GM10847 (cell line): ENCODE data around the gene DGCR2.

Experiments used
- POLR2A ChIP-seq: IDR thresholded peaks from 2 replicates; pipeline ENCODE4 v1.6.1; 2011; ENCODE audit not compliant: insufficient read length; ENCODE audit errors: extremely low read depth

Gene DGCR2

GRCh38 chr22:19038164-19038546 lies 84.1 kb downstream of the DGCR2 start:
- no peak for TF ChIP-seq POLR2A

DNA sequence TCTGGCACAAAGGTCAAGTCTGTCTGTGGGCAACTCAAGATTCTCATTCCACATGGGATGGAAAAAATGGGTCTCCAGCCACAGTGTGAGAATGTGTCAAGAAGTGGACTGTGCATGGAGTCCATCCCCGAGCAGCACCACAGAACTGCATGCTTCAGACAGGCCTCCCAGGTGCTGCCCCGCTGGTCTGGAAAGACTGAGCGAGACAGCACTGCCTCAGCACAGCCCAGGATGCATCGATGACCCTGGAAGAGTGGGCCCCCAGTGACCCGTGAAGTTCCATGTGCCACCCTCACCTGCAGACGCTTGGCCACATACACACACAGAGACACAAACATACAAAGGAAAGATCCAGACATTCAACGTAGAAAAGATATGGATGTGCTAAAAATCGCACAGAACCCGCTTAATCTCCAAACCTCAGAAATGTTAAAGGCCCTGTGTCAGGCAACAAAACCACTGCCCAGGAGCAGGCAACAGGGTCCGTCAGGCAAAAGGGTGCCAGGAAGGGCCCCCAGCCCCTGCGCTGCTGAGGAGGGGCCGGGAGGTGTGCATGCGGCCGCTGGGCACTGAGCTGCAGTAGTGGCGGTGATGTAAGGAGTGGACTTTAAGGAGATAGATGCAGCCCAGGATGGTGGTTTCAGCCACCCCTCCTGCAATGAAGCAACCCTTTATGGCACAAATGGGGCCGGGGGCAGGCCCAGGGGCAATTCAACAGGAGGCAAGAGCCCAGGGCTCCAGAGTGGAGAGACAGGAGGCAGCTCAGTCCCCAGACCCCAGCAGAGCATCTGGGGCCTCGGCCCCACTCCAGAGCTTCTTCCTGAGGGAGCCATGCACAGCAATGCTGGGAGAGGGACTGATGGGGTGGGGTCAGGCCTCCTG lies 84.7 kb downstream of the DGCR2 start:
- no peak for TF ChIP-seq POLR2A

DNA sequence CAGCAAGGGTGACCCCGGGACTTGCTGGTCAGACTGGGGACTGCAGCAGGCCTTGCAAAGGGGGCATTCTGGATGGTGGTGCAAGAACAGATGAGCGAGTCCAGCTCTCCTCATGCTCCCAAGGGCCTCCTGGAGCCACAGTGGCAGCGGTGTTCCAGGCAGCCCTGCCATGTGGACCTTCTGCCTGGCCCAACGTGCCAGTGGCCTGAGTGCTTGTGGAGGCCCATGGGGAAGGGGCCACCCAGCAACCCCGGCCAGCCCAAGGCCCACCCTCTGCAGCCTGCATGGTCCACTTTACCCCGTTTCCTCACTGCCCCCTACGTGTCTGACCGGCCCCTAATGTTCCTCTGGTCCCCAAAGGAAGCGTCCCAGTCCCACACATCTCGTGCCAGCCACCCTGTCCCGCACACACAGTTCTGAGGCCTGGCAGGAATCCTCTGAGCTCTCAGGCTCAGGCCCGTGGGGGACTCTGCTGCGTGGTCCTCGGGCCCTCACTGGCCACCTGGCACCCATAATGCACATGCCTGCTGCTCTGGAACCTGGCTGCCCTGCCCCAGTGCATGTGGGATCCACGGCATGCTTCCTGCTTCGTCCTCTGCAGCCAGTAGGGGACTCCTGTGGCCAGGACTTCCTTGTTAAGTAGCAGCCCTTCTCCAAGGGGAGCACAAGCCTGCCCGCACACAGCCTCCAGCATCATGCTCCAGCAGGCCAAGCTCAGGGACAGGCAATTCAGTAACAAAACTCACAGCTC lies 85.5 kb downstream of the DGCR2 start:
- no peak for TF ChIP-seq POLR2A

DNA sequence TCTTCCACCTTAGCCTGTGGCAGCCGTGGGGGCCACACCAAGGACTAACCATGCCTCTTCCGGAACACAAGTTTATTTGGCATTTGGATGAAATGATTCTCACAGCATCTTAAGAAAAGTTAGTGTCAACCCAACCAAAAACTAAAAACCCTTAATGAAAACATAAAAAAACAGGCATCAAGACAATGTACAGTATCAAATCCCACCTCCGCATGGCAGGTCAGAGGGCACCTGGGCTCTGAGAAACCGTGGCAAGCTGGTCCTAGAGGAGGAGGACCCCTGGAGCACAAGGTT lies 86.0 kb downstream of the DGCR2 start:
- TF ChIP-seq POLR2A = no peak

- no peak for TF ChIP-seq POLR2A
These were observed 86.6 kb downstream of the DGCR2 start for GRCh38 chr22:19035474-19036228.

GRCh38 chr22:19022755-19023154 lies 99.5 kb downstream of the DGCR2 start:
- no peak for TF ChIP-seq POLR2A

DNA sequence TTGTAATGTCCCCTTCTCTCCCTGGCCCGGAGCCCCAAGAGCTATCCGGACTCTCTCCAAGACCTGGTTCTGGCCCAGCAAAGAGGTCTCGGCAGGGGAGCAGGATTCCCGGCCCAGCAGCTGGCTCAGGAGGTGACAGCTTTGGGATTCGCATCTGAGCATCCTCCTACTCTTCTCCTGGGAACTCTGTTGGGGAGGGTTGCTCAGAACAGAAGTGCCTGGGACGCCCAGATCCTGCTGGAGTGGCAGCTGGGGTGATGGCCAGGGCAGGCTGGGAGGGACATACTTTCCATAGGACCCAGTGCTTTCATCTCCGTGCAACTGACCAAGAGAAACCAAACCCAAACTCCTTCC lies 102.6 kb downstream of the DGCR2 start:
- no peak for TF ChIP-seq POLR2A

- no peak for TF ChIP-seq POLR2A
These were observed 103.1 kb downstream of the DGCR2 start for GRCh38 chr22:19019029-19019678.

GRCh38 chr22:19018256-19018655 lies 104.0 kb downstream of the DGCR2 start:
- no peak for TF ChIP-seq POLR2A

DNA sequence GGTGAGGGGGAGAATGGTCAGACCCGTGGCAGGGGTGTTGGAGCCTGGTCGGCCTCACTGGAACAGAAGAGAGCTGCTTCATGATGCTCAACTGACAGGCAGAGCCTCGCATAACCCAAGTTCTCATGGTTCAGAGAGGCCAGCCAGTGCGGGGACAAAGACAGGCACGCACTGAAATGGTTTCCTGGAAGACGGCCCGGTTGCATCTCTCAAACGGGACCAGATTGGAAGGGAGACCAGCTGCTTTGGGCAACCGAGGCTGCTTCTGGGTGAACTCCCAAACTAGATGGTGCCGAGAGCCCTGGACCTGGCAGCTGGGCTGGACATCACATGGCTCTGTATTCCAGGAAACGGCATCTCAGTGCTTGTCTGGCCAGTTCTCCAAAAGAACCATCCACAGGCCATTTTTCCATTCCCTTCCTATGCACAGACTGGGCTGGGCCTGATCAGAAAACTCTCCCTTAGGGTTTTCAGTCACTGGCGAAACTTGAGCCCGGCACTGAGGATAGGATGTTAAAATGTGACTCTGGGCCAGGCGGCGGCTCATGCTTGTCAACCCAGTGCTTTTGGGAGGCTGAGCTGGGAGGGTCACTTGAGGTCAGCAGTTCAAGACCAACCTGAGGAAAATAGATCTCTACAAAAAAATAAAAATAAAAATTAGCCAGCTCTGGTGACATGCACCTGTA lies 106.0 kb downstream of the DGCR2 start:
- TF ChIP-seq POLR2A = no peak

GRCh38 chr22:19014886-19015285 lies 107.3 kb downstream of the DGCR2 start:
- TF ChIP-seq POLR2A = no peak

- TF ChIP-seq POLR2A = no peak
These were observed 109.8 kb downstream of the DGCR2 start for GRCh38 chr22:19012308-19012986.

DNA sequence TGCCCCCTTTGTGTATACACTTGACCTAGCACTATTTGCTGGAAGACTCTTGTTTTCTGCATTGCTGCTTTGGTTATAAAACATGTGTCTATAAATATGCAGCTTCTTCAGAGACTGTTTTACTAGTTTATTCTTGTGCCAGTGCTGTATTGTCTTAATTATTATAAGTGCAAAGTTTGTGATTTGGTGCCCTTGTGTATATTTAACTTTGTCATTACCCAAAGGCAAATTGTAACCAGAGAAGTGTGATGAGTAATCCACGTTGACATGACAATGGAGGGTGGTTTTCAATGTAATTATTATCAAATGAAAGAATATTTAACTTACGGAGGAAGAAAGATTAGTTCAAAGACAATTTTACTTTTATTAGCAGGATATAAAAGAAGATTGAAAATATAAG lies 111.1 kb downstream of the DGCR2 start:
- TF ChIP-seq POLR2A = no peak

DNA sequence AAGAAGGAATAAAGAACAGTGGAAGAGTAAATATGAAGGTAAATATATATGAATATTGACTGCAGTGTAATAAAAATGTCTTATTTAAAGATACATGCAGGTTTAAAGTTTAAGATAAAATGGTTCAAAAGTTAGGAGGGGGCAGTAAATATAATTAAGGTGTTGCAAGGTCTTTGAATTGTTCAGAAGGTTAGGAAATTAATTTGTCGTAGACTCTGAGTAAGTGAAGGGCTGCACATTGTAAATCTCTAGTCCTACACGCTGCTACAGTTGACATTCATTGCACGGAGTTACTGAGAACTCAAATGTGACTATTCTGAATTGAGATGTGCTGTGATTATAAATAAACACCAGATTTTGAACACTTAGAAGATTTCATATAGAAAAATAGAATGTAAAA lies 116.3 kb downstream of the DGCR2 start:
- TF ChIP-seq POLR2A = no peak

GRCh38 chr22:19004471-19004870 lies 117.7 kb downstream of the DGCR2 start:
- TF ChIP-seq POLR2A = no peak

DNA sequence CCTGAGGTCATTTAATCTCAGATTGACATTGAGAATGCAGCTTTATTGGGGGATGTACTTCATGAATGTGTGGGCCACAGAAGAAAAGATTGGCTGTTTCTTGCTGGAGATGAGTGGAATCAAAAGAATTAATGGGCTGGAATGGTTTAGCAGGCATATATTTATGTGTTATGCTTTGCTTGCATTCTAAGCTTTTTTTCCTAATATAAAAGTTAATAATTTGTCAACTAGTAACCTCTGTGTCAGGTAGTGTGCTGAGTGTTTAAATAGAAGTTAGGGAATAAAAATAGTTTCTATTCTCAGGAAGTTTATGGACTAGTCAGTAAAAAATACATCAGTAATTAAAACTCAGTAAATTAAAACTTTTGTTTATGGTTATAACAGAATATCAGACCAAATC lies 118.7 kb downstream of the DGCR2 start:
- no peak for TF ChIP-seq POLR2A
